GM19395 (cell line): Measurements from ENCODE around the gene GALR3.
"Not testable (repeated sequence)": the region's sequence is repeated elsewhere in the genome, so short reads cannot be mapped to it uniquely, and the experiment has no call there.

Source experiments
- ATAC-seq: cut with Tn5 transposase; IDR thresholded peaks from one replicate; pipeline ENCODE4 v1.9.1; 2021; ENCODE audit warnings: mild to moderate bottlenecking, moderate library complexity; ENCODE audit not compliant: unreplicated experiment

Gene GALR3, protein sequence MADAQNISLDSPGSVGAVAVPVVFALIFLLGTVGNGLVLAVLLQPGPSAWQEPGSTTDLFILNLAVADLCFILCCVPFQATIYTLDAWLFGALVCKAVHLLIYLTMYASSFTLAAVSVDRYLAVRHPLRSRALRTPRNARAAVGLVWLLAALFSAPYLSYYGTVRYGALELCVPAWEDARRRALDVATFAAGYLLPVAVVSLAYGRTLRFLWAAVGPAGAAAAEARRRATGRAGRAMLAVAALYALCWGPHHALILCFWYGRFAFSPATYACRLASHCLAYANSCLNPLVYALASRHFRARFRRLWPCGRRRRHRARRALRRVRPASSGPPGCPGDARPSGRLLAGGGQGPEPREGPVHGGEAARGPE

GRCh38 chr22:37823134-37823985 is at the start of gene GALR3:
GALR3 (plus strand) TSS chr22:37823382; CDS start chr22:37823407, 25 bp downstream.
- no peak for ATAC-seq

- no peak for ATAC-seq
Observed at GRCh38 chr22:37774728-37775127, 48.5 kb upstream of the GALR3 start.

DNA sequence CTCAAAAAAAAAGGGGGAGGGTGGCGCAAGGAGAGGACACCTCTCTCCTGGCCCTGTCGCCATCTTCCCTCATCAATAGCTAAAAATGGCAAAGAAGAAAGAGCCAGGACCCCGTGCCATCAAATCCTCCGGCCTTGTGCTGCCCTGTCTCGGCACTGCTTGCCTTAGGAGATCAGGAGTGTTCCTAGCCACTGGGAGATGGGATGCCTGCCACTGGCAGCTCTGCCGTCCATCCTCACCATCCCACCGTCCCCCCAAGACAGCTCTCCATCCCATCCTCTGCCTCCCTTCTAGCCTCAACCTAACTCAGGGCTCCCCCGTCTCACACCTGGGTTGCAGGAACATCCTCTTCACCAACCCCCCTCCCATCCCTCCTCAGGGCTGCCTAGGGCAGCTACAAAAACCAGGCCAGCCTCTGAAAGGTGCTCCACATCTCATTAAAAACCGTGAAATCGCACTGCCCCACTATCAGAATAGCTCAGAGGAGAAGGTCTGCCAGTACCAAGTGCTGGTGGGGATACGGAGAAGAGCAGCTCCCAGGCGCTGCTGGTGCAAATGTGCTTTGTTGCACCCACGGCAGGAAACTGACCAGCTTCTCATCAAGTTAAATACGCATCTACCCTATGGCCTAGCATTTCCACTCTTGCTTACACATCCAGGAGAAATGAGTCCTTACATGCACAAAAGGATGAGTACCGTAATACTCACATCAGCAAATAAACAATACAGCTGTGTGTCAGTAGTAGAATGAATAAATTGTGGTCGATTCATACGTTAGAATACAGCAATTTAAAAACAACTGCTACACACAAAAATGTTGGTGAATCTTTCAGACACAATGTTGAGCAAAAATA is 47.2 kb upstream of the GALR3 start:
- no peak for ATAC-seq

- no peak for ATAC-seq
Observed at GRCh38 chr22:37776639-37777005, 46.6 kb upstream of the GALR3 start.

DNA sequence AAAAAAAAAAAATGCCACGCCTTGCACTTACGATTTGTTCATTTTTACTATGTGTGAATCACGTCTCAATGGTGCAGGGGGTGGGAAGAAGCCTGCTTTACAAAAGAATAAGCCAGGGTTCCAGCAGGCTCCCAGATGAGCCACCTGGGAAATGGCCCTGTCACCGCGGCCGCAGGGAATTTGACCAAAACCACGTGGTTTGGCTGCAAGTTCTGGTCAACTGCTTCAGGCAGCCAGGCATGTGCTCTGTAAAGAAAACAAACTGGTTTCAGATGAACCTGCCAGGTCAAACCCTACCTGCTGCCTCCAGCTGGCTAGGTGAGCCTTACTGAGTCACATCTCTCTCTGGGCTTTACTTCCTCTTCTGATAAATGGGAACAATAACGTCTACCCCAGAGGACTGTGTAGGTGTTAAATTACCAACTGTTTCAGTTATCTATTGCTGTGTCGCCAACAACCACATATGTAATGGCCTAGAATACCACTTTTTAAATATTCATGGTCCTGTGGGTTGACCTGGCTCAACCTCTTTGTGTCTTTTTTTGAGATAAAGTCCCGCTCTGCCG is 46.0 kb upstream of the GALR3 start:
- no peak for ATAC-seq

GRCh38 chr22:37778370-37779009 is 44.7 kb upstream of the GALR3 start:
- ATAC-seq, result no peak

DNA sequence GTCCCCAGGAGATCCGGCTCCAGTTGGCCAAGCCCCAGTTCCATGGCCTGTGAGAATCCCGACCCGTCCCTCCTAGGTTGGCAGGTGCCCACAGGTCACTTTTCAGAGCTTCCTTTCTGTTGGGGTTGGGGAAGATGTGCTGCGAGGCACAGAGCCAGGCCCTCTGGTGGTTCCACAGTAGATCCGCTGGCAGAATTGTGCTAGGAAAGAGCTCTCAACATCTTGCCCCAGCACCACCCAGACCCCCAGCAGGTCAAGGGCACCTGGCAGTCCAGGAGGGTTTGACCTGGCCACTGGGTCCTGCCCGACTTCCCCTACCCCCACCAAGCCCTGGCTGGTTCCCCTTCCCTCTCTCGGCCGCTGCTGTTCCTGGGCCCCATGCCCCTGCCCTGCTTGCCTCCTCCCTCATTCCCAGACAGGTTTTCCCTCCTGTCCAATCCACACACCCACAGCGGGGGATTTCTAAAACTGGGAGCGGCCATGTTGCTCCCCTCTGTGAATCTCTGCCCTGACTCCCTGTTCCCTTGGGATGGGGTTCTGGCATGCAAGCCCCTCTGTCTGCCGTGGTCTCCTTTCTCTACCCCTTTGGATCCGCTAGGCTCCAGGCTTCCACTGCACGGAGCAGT is 41.6 kb upstream of the GALR3 start:
- no peak for ATAC-seq

- ATAC-seq, result no peak
Observed at GRCh38 chr22:37782340-37783168, 40.6 kb upstream of the GALR3 start.

GRCh38 chr22:37784829-37785495 is 38.2 kb upstream of the GALR3 start:
- no peak for ATAC-seq

- no peak for ATAC-seq
Observed at GRCh38 chr22:37790234-37790633, 32.9 kb upstream of the GALR3 start.

- no peak for ATAC-seq
Observed at GRCh38 chr22:37792494-37792893, 30.7 kb upstream of the GALR3 start.

- no peak for ATAC-seq
Observed at GRCh38 chr22:37794376-37794775, 28.8 kb upstream of the GALR3 start.

- no peak for ATAC-seq
Observed at GRCh38 chr22:37796079-37796478, 27.1 kb upstream of the GALR3 start.

DNA sequence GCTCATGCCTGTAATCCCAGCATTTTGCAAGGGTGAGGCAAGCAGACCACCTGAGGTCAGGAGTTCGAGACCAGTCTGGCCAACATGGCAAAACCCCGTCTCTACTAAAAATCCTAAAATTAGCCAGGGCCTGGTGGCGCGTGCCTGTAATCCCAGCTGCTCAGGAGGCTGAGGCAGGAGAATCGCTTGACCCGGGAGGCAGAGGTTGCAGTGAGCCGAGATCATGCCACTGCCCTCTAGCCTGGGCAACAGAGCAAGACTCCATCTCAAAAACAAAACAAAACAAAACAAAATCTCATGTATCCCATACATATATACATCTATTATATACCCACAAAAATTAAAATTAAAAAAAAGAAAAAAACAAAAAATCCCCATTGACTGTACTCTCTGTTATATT is 25.9 kb upstream of the GALR3 start:
- ATAC-seq, result not testable (repeated sequence)

DNA sequence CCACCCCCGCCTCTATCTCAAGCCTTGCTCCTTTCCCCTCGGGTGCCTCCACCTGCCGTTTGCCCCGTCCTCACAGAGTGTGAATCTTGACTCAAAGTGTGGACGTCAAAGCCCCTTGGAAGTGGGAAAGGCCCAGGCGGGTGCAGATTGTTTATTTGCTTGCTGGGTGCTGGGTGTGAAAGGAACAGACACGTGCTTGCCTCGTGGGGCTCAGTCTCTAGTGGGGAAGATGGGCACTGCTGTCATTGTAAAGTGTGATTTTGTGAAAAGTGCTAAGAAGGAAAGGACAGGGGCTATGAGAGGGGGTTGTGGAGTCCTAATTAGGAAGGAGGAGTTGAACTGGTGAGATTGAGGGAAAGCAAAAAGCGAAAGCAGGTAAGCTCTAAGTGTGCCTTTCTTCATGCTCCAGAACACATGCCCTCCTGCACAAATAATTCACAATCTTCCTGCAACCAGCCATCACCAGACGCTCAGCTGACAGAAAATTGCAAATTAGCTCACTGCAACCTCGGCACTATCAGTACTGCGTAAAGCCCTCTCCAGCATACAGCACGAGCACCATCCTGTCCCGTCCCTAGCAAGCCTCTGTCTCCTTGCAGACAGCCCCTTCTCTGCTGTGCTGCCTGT is 25.2 kb upstream of the GALR3 start:
- ATAC-seq, result no peak

DNA sequence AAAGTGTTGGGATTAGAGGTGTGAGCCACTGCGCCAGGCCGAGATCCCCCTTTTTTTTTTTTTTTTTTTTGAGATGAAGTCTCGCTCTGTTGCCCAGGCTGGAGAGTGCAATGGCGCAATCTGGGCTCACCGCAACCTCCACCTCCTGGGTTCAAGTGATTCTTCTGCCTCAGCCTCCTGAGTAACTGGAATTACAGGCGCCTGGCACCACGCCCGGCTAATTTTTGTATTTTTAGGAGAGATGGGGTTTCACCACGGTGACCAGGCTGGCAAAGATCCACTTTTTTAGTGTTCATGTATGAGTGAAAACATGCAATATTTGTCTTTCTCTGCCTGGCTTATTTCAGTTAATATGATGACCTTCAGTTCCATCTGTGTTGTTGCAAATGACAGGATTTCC is 23.2 kb upstream of the GALR3 start:
- not testable (repeated sequence) for ATAC-seq

DNA sequence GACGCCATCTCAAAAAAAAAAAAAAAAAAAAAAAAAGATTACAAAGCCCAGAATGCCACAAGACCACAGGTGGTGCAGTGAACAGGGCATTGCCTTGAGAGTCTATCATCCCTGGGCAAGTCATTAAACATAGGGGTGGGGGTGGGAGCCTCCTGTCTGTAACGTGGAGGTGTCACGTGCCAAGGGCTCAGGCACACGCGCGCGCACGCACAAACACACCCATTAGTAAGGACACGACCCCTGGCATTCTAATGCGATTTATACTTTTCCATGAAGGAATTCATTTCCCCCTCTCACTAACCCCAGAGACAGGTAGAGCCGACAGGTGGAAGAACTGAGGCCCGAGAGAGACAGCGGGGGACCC is 21.3 kb upstream of the GALR3 start:
- no peak for ATAC-seq
